HG03025 (cell line): ENCODE data around the gene DNPEP.
"Not testable (repeated sequence)": the region's sequence is repeated elsewhere in the genome, so short reads cannot be mapped to it uniquely, and the experiment has no call there.

ENCODE experiments used
- ATAC-seq: cut with Tn5 transposase; IDR thresholded peaks from one replicate; pipeline ENCODE4 v1.9.1; 2021; ENCODE audit warnings: mild to moderate bottlenecking, moderate library complexity; ENCODE audit not compliant: unreplicated experiment, low FRiP score

Gene DNPEP

GRCh38 chr2:219402665-219403515 is 15.2 kb upstream of the DNPEP start:
- no peak for ATAC-seq

DNA sequence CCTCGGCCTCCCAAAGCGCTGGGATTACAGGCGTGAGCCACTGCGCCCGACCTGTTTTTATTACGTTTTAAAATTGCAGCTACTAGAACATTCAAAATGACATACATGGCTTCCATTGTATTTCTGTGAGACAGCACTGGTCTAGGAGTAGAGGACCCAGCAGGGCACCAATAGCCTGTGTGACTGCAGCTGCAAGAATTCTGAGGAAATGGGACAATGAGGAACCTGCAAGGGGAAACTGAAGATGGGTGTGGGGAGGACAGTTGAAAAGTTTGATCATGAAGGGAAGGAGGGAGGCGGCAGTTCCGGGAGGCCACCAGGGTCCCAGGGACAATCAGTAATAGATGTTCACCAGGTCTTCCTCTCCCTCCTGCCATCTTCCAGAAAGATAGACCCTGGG is 13.9 kb upstream of the DNPEP start:
- ATAC-seq, result no peak

GRCh38 chr2:219400562-219400961 is 12.8 kb upstream of the DNPEP start:
- no peak for ATAC-seq

DNA sequence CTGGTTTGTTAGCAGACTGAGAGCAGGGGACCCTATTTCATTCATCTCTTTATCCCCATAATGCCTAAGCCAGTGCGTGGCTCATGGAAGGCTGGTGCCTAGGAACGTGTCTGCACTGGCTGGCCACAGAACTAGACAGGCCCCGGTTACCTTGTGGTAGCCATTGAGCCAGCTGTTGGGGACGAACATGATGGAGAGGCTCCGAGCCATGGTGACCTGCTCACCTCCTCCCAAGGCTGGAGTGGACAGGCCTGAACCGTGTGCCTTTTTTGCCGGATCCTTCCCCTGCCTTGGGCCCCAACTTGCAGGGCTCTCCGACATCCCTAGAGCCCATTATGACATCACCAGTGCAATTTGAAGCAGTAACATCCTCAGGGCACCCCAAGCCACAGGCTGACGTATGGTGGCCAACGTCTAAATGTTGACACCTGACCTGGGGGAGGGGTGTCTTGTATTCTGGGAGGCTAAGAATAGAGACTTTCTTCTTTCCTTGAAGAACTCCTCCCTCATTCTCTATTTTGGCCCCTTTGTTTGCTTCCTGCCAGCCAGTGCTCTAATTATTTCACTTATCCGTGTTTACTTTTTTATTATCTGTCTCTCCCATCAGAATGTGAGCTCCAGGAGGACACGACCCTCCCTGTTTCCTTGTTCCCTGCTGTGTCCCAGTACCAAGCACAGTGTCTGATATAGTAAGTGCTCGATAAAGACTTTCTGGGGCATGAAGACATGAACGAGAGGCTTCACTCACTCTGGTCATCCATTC is 12.2 kb upstream of the DNPEP start:
- no peak for ATAC-seq

- no peak for ATAC-seq
Observed at GRCh38 chr2:219398721-219399363, 11.1 kb upstream of the DNPEP start.

DNA sequence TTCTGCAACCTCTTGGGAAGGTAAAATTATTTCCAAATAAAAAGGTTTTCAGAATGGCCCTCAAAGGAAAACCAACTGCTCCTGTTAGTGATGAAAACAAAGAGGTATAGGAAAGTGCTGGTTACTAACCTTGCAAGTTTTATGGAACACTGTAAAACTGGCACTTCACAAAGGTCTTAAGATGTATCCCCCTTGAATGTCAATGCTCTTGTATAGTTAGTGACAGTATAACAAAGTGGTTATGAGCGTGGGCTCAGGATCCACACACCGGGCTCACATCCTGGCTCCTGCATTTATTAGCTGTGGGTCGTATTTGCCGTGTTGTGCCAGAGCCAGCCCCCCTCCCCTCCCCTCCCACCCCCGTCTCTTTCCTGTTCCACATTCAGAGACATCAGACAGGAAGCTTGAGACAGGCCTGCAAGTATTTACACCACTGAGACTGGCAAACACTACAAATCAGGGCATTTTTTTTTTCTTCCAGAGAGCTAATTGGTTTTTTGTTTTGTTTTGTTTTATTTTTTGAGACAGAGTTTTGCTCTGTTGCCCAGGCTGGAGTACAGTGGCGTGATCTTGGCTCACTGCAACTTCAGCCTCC is 9.2 kb upstream of the DNPEP start:
- ATAC-seq, result no peak

GRCh38 chr2:219395609-219396008 is 7.9 kb upstream of the DNPEP start:
- ATAC-seq, result no peak

GRCh38 chr2:219395056-219395455 is 7.3 kb upstream of the DNPEP start:
- not testable (repeated sequence) for ATAC-seq

DNA sequence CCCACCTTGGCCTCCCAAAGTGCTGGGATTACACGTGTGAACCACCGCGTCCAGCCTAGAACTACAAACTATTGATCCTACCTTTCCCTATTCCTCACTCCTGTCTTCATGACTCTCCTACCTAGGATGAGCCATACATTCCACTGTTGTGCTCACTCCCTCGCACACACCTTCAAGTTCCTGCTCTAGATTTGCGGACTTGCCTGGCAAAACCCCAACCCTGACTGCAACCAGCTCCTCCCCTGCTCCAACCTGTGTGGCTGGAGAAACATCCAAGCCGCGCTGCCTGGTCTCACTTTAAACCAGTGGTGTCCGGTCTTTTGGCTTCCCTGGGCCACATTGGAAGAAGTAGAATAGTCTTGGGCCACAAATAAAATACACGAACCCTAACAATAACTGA is 5.0 kb upstream of the DNPEP start:
- no peak for ATAC-seq

GRCh38 chr2:219388907-219389156 is 1.1 kb upstream of the DNPEP start:
- ATAC-seq, result no peak

DNA sequence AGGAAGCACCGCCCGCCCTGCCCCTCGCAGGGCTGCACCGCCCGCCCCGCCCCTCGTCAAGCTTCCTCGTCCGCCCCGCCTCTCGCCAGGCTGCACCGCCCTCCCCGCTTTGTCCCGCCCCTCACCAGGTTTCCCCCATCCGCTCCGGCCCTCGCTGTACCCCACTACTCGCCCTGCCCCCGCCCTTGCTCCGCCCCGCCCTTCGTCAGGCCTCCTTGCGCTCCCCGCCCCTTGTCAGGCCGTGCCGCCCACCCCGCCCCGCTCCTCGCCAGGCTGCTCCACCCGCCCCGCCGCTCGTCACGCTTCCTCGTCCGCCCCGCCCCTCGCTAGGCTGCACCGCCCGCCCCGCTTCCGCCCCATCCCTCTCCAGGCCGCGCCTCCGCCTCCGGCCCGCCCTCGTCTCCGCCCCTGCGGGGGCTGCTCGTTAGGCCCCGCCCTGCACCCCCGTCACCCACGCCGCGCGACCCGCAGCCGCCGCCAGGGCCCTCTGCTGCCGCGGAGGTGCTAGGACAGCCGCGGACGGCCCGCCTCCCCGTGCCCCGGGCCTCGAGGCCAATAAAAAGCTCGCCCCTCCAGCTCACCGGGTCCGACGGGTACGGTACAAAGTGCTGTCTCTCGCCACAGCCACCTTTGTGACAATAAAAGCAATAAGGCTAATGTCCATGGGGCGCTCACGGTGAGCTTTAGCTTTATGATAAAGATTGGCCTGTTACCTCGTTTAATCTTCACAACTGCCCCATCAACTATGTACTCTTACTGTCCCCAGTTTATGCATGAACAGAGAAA is 602 bp upstream of the DNPEP start:
- peak; percentile 81 for ATAC-seq

GRCh38 chr2:219386532-219387280 is 1.0 kb downstream of the DNPEP start:
- ATAC-seq, result no peak

DNA sequence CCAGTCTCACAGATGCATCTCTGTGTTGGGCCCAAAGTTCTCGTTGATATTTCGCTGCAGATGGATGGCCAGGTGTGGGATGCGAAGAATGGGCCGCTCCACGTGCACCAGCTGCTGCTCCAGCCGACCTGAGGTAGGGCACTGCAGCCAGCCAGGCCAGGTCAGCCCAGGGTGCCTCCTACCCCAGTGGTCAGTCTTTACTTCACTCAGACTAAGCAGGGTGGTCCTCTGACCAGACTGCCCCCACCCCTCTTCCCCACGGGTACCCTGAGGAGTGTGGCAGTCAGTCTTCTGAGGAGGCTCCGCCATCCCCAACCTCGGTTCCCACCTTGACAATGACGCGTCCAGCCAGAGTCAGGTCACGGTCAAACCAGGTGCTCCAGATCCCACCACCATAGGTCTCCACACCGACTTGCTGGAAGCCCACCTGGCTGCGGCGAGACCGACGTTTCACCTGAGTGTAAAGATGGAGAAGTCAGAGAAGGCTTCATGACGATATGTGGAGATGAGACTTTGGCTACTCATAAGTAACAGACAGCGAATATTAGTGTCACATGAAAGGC is 1.7 kb downstream of the DNPEP start:
- no peak for ATAC-seq

DNA sequence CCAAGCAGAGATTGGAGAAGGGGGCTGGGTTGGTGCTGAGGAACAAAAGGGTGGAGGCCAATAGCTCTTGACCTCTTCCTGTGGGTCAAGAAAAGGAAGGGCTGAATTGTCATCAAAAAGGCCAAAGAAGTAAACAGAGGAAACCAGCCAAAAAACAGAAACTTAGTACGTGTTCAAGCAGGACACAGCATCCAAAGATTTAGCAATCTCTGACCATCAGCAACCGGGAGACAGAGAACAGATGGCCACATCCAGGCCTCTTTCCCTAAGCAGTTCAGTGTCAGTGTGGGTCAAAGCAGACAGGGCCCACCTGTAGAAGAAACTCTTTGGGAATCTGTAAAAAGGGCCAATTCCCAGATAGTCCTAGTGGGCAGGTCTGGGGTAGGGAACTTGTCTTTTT is 2.9 kb downstream of the DNPEP start:
- ATAC-seq, result no peak

GRCh38 chr2:219384083-219384713 is 3.5 kb downstream of the DNPEP start:
- no peak for ATAC-seq

DNA sequence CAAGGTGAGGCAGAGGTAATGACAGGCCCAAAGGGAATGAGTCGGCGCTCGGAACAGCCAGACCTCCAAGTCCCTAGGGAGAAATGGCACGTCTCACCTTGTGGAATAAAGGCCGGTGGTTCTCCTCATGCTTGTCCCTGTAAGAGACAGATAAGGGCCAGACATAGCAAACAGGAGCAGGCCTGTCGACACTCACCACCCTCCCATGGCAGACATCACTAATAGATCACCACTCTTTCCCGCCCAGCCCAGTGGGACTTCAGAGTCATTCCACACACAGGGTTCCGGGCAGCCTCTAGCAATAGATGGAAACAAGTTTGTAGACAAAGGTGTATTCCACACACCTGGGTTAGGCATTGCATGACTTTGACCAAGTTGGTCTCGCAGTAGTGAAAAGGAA is 6.3 kb downstream of the DNPEP start:
- ATAC-seq, result no peak

DNA sequence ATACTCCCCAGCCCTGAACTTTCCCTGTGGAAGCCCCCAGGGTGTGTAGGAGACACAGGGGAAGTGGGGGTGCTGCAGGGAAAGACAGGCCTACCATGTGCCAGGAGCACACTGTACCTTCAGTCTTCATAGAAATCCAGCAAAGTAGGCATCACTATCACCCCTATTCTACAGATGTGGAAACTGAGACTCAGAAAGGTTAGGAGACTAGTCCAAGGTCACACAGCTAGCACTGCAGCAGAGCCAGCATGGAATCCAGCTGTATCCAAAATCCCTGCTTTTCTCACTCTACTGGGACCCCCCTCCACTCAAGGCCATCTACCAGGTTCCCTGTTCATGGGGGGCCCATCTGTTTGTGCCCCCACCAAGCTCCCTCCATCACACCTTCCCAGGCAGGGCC is 6.8 kb downstream of the DNPEP start:
- no peak for ATAC-seq

GRCh38 chr2:219378163-219378851 is 9.4 kb downstream of the DNPEP start:
- no peak for ATAC-seq
